Keratinocyte (primary cell): ENCODE results near the gene C12orf50. TPM values are rescaled to one million over a fixed set of nuclear protein-coding genes. Genes with fewer than 3 reads are reported as not detected.

Source experiments
- DNase-seq: peaks from one replicate; pipeline ENCODE4 v3.0.0-alpha.2; 2011; ENCODE audit warnings: low read depth, missing footprints, low spot score
- FAIRE-seq: peaks from 2 replicates; lab custom pipeline; 2011; peaks lifted over from hg19 to GRCh38; lab: Jason Lieb, UNC
- H2AFZ ChIP-seq: 2 replicates; pipeline ENCODE4 v1.6.0; 2012; ENCODE audit warnings: low read length, control low read depth, inconsistent platforms; ENCODE audit not compliant: control insufficient read depth
- H3K27ac ChIP-seq: 2 replicates; pipeline ENCODE4 v1.5.1; 2011; ENCODE audit warnings: low read length; ENCODE audit not compliant: control insufficient read depth, insufficient read depth
- H3K27me3 ChIP-seq: 3 replicates; pipeline ENCODE4 v1.6.0; 2011; ENCODE audit warnings: low read length; ENCODE audit not compliant: control insufficient read depth, insufficient read depth; ENCODE audit errors: extremely low read depth
- H3K36me3 ChIP-seq, 2 experiments: 2 replicates in 1 of 2; 3 replicates in 1 of 2; pipeline ENCODE4 v1.5.1; 2011; ENCODE audit warnings: low read length in 2 of 2, mild to moderate bottlenecking in 1 of 2; ENCODE audit not compliant: control insufficient read depth in 2 of 2, insufficient read depth in 2 of 2; ENCODE audit errors: extremely low read depth in 1 of 2
- H3K4me1 ChIP-seq: 3 replicates; pipeline ENCODE4 v1.5.1; 2011; ENCODE audit warnings: low read length; ENCODE audit not compliant: control insufficient read depth, insufficient read depth; ENCODE audit errors: extremely low read depth
- H3K4me2 ChIP-seq: 3 replicates; pipeline ENCODE4 v1.6.0; 2011; ENCODE audit warnings: low read depth, low read length; ENCODE audit not compliant: control insufficient read depth, insufficient read depth; ENCODE audit errors: extremely low read depth
- H3K4me3 ChIP-seq, 3 experiments: fragments of 200-600 bp in 1 of 3; sonication (generic) in 1 of 3; 2 replicates in 2 of 3; 3 replicates in 1 of 3; pipeline ENCODE4 v1.5.1; 2011 to 2016; ENCODE audit warnings: low read length in 3 of 3, mild to moderate bottlenecking in 3 of 3, control low read depth in 2 of 3, inconsistent platforms in 1 of 3, low read depth in 1 of 3, mixed read lengths in 1 of 3, mixed run types in 1 of 3, moderate library complexity in 1 of 3; ENCODE audit not compliant: control insufficient read depth in 2 of 3, insufficient read depth in 2 of 3; ENCODE audit errors: extremely low read depth in 1 of 3
- H3K79me2 ChIP-seq: 2 replicates; pipeline ENCODE4 v1.6.0; 2012; ENCODE audit warnings: low read length; ENCODE audit not compliant: control insufficient read depth, insufficient read depth
- H3K9ac ChIP-seq: 3 replicates; pipeline ENCODE4 v1.6.0; 2011; ENCODE audit warnings: low read length; ENCODE audit not compliant: control insufficient read depth, insufficient read depth; ENCODE audit errors: extremely low read depth
- H3K9me1 ChIP-seq: 3 replicates; pipeline ENCODE4 v1.6.0; 2011; ENCODE audit warnings: low read length; ENCODE audit not compliant: control insufficient read depth, insufficient read depth; ENCODE audit errors: extremely low read depth
- H3K9me3 ChIP-seq: 2 replicates; pipeline ENCODE4 v1.5.1; 2012; ENCODE audit warnings: low read depth, low read length; ENCODE audit not compliant: control insufficient read depth
- H4K20me1 ChIP-seq: 3 replicates; pipeline ENCODE4 v1.6.0; 2011; ENCODE audit warnings: low read length; ENCODE audit not compliant: control insufficient read depth, insufficient read depth; ENCODE audit errors: extremely low read depth
- CTCF ChIP-seq, 3 experiments: IDR thresholded peaks in 1 of 3; conservative IDR thresholded peaks in 1 of 3; optimal IDR thresholded peaks in 1 of 3; 2 replicates in 2 of 3; 3 replicates in 1 of 3; pipeline versions ENCODE3 to v1.5.1; 2011; ENCODE audit warnings: low read length in 3 of 3, mild to moderate bottlenecking in 3 of 3, moderate library complexity in 2 of 3, control low read depth in 1 of 3, inconsistent platforms in 1 of 3; ENCODE audit not compliant: insufficient read depth in 2 of 3; ENCODE audit errors: extremely low read depth in 1 of 3
- EZH2 ChIP-seq: IDR thresholded peaks from one replicate; pipeline ENCODE4 v1.6.1; 2012; ENCODE audit warnings: inconsistent platforms, mild to moderate bottlenecking, low read length, moderate library complexity
- dilution Hi-C: fragments of 300-500 bp; cut with MboI; formaldehyde crosslinking; loops from one replicate; pipeline ENCODE4 v1.7.0; 2020; ENCODE audit warnings: low sequenced_read_pairs; ENCODE audit not compliant: extremely low pct_ligation_motif_present
- polyA plus RNA-seq, 5 experiments: library from polyadenylated mRNA; depleted of rRNA in 3 of 5; stranded (reverse) in 3 of 5; stranded (forward) in 1 of 5; unstranded in 1 of 5; fragments of >200 nt; gene quantifications; 1 replicate in 1 of 5; 2 replicates in 3 of 5; 3 replicates in 1 of 5; pipeline versions ENCODE4 v1.2.1 to v1.2.3, GENCODE V29; 2011 to 2012; ENCODE audit warnings: missing spikeins in 2 of 5, low read depth in 1 of 5, low replicate concordance in 1 of 5

Gene C12orf50
- polyA plus RNA-seq, 1 donor (not counting 4 experiments of a cell fraction or from before 2014, with no cell fraction given), result not detected

DNA sequence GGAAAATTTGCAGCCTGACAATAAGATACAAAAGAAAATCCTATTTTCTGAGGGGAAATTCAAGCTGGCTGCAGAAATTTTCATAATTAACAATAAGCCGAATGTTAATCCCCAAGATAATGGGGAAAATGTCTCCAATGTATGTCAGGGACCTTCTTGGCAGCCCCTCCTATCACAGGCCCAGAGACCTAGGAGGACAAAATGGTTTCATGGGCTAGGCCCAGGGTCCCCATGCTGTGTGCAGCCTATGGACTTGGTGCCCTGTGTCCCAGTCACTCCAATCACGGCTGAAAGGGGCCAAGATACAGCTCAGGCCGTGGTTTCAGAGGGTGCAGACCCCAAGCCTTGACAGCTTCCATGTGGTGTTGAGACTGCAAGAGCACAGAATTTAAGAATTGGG is 11.2 kb downstream of the C12orf50 start:
- Histone ChIP-seq H3K9me3 (no peaks in the 10 kb centered on the region), H3K4me1 (no peaks in the 10 kb centered on the region), H3K4me2 (no peak overlapping the region), H3K27ac (no peak overlapping the region), H3K9ac (no peak overlapping the region), H3K9me1 (no peaks in the 10 kb centered on the region), H3K27me3 (no peaks in the 10 kb centered on the region), H3K4me3 (no peak overlapping the region), H4K20me1 (no peaks in the 10 kb centered on the region), H2AFZ (no peak overlapping the region), H3K79me2 (no peaks in the 10 kb centered on the region), H3K36me3 (no peaks in the 10 kb centered on the region)
- TF ChIP-seq EZH2 (no peak), CTCF (optimal IDR thresholded peaks at IDR 0.05 in 1 of 3, IDR thresholded peaks at IDR 0.05 in 1 of 3, conservative IDR thresholded peaks at IDR 0.05 in 1 of 3; ENCODE audit: extremely low read depth in 1 of 3, insufficient read depth in 2 of 3, low read length in 3 of 3) (no peak)
- FAIRE-seq (no peak), DNase-seq (no peak)
- dilution Hi-C loops, result no loop called here

DNA sequence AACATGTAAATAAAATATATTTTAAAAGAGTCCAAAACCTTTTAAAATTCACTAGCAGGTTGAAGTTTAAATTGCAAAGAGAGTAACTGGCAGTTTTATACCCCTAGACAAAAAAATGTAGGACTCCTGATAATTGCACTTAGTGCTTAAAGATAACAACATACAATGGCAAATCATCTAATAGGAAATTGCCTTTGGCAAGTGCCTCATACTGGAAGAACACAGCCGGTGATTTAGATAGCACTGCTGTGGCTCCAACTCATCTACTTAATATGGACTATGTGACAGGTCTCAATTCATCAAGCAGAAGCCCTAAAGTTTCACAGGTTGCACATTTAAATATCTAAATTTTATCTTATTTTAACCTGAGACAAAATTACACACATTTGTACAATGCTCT is 13.4 kb downstream of the C12orf50 start:
- Histone ChIP-seq H3K9ac (no peak overlapping the region), H3K36me3 (no peaks in the 10 kb centered on the region), H3K4me3 (no peak overlapping the region), H4K20me1 (no peaks in the 10 kb centered on the region), H3K4me2 (no peak overlapping the region), H3K79me2 (no peaks in the 10 kb centered on the region), H3K27me3 (no peaks in the 10 kb centered on the region), H3K9me1 (no peaks in the 10 kb centered on the region), H3K27ac (no peak overlapping the region), H3K9me3 (no peaks in the 10 kb centered on the region), H3K4me1 (no peaks in the 10 kb centered on the region), H2AFZ (no peak overlapping the region)
- DNase-seq (no peak), FAIRE-seq (no peak)
- dilution Hi-C loops, result no loop called here
- TF ChIP-seq CTCF (optimal IDR thresholded peaks at IDR 0.05 in 1 of 3, IDR thresholded peaks at IDR 0.05 in 1 of 3, conservative IDR thresholded peaks at IDR 0.05 in 1 of 3; ENCODE audit: extremely low read depth in 1 of 3, insufficient read depth in 2 of 3, low read length in 3 of 3) (no peak), EZH2 (no peak)
